WTC11 (cell line): Measurements from ENCODE around the gene XAGE3.
"Not testable (repeated sequence)": the region's sequence is repeated elsewhere in the genome, so short reads cannot be mapped to it uniquely, and the experiment has no call there.

Experiments
- JUN ChIP-seq: sonication (generic); formaldehyde crosslinking; IDR thresholded peaks from 2 replicates; pipeline ENCODE4 v1.8.0; 2023; ENCODE audit warnings: mild to moderate bottlenecking, missing genetic modification reagents
- NFYB ChIP-seq: sonication (generic); formaldehyde crosslinking; conservative IDR thresholded peaks from 2 replicates; pipeline ENCODE4 v1.8.0; 2022; ENCODE audit warnings: low read depth, missing genetic modification reagents
- ZNF423 ChIP-seq: fragments of 250-450 bp; sonication (Bioruptor Pico); IDR thresholded peaks from 2 replicates; pipeline ENCODE4 v2.1.2; 2022; ENCODE audit warnings: mild to moderate bottlenecking, moderate library complexity
- TF ChIP-seq, protein P1 (sequence below): fragments of 200-600 bp; IDR thresholded peaks from 2 replicates; pipeline ENCODE4 v1.8.0; 2022; ENCODE audit warnings: antibody characterized with exemption
- TF ChIP-seq, protein P2 (sequence below): sonication (generic); formaldehyde crosslinking; IDR thresholded peaks from 2 replicates; pipeline ENCODE4 v1.8.1; 2023; ENCODE audit warnings: mild to moderate bottlenecking, missing genetic modification reagents

DNA sequence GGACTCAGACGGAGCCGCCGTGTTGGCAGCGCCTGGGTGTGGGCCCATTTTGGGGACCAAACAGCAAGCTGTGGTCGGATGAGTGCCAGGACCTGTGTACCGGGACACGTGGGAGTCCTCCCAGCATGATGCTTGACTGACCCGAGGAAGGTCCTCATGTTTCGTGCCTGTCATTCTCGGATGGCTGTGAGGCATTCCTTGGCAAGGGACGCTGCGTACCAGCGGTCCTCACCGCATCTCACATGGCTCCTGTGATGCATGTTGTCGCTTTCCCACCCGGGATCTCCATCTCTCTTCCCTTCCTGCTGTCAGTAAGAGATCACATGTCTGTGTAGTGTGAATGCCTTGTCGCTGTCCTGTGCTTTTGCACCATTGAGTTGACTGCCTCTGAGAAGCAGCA is 40.0 kb upstream of the XAGE3 start:
- not testable (repeated sequence) for TF ChIP-seq NFYB (CRISPR knock-in tag); ZNF423; JUN (CRISPR knock-in tag)
- TF ChIP-seq, protein P1, sequence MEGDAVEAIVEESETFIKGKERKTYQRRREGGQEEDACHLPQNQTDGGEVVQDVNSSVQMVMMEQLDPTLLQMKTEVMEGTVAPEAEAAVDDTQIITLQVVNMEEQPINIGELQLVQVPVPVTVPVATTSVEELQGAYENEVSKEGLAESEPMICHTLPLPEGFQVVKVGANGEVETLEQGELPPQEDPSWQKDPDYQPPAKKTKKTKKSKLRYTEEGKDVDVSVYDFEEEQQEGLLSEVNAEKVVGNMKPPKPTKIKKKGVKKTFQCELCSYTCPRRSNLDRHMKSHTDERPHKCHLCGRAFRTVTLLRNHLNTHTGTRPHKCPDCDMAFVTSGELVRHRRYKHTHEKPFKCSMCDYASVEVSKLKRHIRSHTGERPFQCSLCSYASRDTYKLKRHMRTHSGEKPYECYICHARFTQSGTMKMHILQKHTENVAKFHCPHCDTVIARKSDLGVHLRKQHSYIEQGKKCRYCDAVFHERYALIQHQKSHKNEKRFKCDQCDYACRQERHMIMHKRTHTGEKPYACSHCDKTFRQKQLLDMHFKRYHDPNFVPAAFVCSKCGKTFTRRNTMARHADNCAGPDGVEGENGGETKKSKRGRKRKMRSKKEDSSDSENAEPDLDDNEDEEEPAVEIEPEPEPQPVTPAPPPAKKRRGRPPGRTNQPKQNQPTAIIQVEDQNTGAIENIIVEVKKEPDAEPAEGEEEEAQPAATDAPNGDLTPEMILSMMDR, result not testable (repeated sequence)
- TF ChIP-seq, protein P2, sequence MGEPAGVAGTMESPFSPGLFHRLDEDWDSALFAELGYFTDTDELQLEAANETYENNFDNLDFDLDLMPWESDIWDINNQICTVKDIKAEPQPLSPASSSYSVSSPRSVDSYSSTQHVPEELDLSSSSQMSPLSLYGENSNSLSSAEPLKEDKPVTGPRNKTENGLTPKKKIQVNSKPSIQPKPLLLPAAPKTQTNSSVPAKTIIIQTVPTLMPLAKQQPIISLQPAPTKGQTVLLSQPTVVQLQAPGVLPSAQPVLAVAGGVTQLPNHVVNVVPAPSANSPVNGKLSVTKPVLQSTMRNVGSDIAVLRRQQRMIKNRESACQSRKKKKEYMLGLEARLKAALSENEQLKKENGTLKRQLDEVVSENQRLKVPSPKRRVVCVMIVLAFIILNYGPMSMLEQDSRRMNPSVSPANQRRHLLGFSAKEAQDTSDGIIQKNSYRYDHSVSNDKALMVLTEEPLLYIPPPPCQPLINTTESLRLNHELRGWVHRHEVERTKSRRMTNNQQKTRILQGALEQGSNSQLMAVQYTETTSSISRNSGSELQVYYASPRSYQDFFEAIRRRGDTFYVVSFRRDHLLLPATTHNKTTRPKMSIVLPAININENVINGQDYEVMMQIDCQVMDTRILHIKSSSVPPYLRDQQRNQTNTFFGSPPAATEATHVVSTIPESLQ (CRISPR knock-in tag), result not testable (repeated sequence)
